CD4-positive, alpha-beta T cell (primary cell): Measurements from ENCODE around the gene OCIAD2. TPM values are rescaled to one million over a fixed set of nuclear protein-coding genes. Genes with fewer than 3 reads are reported as not detected.

Experiments used
- ATAC-seq: fragments of 200-7000 bp; cut with Tn5 transposase; one replicate; pipeline ENCODE4 v1.10.0; 2022; ENCODE audit warnings: mild to moderate bottlenecking; ENCODE audit not compliant: poor library complexity
- CTCF ChIA-PET: fragments of 350-600 bp; sonication (Branson Sonifier 250); formaldehyde crosslinking; loops from one replicate; lab custom pipeline; 2021; ENCODE audit warnings: antibody characterized with exemption, inconsistent platforms; lab: Charles Lee
- POLR2A ChIA-PET: fragments of 350-600 bp; sonication (Branson Sonifier 250); formaldehyde crosslinking; loops from one replicate; lab custom pipeline; 2021; ENCODE audit warnings: antibody characterized with exemption, inconsistent platforms; lab: Charles Lee
- DNase-seq, 14 experiments: peaks; one replicate each; pipeline ENCODE4 v3.0.0-alpha.2; 2013 to 2020; ENCODE audit warnings: mixed read lengths in 2 of 14
- H3K27ac ChIP-seq, 2 donors: one replicate each; pipeline versions ENCODE4 v1.5.1 to v1.7.0; 2013; ENCODE audit warnings: low read length in 2 of 2, low read depth in 1 of 2, mild to moderate bottlenecking in 1 of 2
- H3K27me3 ChIP-seq, 2 experiments: 1 replicate in 1 of 2; 2 replicates in 1 of 2; pipeline versions ENCODE4 v1.6.1 to v1.7.0; 2013; ENCODE audit warnings: low read length in 2 of 2, control low read depth in 1 of 2, mild to moderate bottlenecking in 1 of 2, moderate library complexity in 1 of 2; ENCODE audit not compliant: insufficient read depth in 2 of 2, control insufficient read depth in 1 of 2
- H3K36me3 ChIP-seq: one replicate; pipeline ENCODE4 v1.6.1; 2013; ENCODE audit warnings: low read length, control low read depth; ENCODE audit not compliant: insufficient read depth
- H3K4me1 ChIP-seq: one replicate; pipeline ENCODE4 v1.6.1; 2013; ENCODE audit warnings: low read length, control low read depth; ENCODE audit not compliant: insufficient read depth
- H3K4me3 ChIP-seq: one replicate; pipeline ENCODE4 v1.5.1; 2013; ENCODE audit warnings: mild to moderate bottlenecking, low read length, moderate library complexity
- H3K9me3 ChIP-seq, 2 experiments: 1 replicate in 1 of 2; 2 replicates in 1 of 2; pipeline versions ENCODE4 v1.6.1 to v1.7.0; 2013; ENCODE audit warnings: low read length in 2 of 2, mild to moderate bottlenecking in 2 of 2, control low read depth in 1 of 2, moderate library complexity in 1 of 2; ENCODE audit not compliant: control insufficient read depth in 1 of 2, insufficient read depth in 1 of 2
- H3K27ac Mint-ChIP-seq: one replicate; pipeline ENCODE4 v1.8.0; 2020; ENCODE audit warnings: mixed read lengths
- H3K27me3 Mint-ChIP-seq: one replicate; pipeline ENCODE4 v1.8.0; 2021; ENCODE audit warnings: mixed read lengths
- H3K36me3 Mint-ChIP-seq: one replicate; pipeline ENCODE4 v1.8.0; 2021; ENCODE audit warnings: low read depth, mixed read lengths
- H3K4me1 Mint-ChIP-seq: one replicate; pipeline ENCODE4 v1.8.0; 2021; ENCODE audit warnings: low read depth, mixed read lengths
- H3K4me3 Mint-ChIP-seq: one replicate; pipeline ENCODE4 v1.8.0; 2020; ENCODE audit warnings: mild to moderate bottlenecking, mixed read lengths
- H3K9me3 Mint-ChIP-seq: one replicate; pipeline ENCODE4 v1.8.0; 2020; ENCODE audit warnings: mixed read lengths
- intact Hi-C, 2 experiments: fragments of 100-400 bp; cut with DNase I in 1 of 2; cut with micrococcal nuclease in 1 of 2; formaldehyde crosslinking; loops; one replicate each; pipeline versions ENCODE4 v1.15.1 to v1.9.0; 2023 to 2025; cut with DNase I, micrococcal nuclease
- total RNA-seq, 174 experiments: library from RNA in 2 of 174; stranded (reverse) in 2 of 174; gene quantifications; one replicate each; pipeline ENCODE4 v1.2.3 and lab custom pipeline; 2021 to 2026
- TF ChIP-seq, protein P1 (sequence below): fragments of 200-600 bp; IDR thresholded peaks from one replicate; pipeline ENCODE4 v1.8.0; 2022; ENCODE audit warnings: antibody characterized with exemption, mild to moderate bottlenecking

Gene OCIAD2
- total RNA-seq, 2 experiments from 2014 or later = 77.0 to 91.1 TPM

DNA sequence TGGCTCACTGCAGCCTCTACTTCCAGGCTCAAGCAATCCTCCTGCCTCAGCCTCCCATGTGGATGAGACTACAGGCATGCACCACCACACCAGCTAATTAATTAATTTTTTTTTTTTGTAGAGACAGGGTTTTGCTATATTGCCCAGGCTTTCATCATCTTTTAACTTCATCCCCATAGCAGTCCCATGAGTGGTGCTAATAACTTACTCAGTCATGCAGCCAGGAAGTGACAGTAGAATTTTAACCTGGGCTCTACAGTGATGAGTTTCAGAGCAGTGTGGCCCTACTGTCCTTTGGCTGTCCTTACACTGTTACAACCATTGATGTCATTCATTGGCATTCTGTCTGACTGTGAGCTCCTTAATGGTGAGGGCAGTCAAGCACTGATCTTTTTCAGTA is 3.9 kb upstream of the OCIAD2 start:
- Mint-ChIP-seq H3K27ac (no peak overlapping the region), H3K27me3 (no peaks in the 10 kb centered on the region), H3K36me3 (peaks cover 10% of the 10 kb centered on the region), H3K4me1 (peaks cover 20% of the 10 kb centered on the region), H3K4me3 (no peak overlapping the region), H3K9me3 (no peaks in the 10 kb centered on the region)
- Histone ChIP-seq H3K9me3 (no peaks in the 10 kb centered on the region), H3K36me3 (no peaks in the 10 kb centered on the region), H3K4me1 (peaks cover 22% of the 10 kb centered on the region), H3K27ac (no peak overlapping the region), H3K27me3 (no peaks in the 10 kb centered on the region), H3K4me3 (no peak overlapping the region)
- DNase-seq (no peak), ATAC-seq (no peak)
- intact Hi-C loops = no loop called here
- POLR2A ChIA-PET = interaction anchor here (1.3 kb wide), 1 partner anchor 130 kb away, joined by 3 read pairs; no protein-coding TSS in a partner anchor
- TF ChIP-seq, protein P1, sequence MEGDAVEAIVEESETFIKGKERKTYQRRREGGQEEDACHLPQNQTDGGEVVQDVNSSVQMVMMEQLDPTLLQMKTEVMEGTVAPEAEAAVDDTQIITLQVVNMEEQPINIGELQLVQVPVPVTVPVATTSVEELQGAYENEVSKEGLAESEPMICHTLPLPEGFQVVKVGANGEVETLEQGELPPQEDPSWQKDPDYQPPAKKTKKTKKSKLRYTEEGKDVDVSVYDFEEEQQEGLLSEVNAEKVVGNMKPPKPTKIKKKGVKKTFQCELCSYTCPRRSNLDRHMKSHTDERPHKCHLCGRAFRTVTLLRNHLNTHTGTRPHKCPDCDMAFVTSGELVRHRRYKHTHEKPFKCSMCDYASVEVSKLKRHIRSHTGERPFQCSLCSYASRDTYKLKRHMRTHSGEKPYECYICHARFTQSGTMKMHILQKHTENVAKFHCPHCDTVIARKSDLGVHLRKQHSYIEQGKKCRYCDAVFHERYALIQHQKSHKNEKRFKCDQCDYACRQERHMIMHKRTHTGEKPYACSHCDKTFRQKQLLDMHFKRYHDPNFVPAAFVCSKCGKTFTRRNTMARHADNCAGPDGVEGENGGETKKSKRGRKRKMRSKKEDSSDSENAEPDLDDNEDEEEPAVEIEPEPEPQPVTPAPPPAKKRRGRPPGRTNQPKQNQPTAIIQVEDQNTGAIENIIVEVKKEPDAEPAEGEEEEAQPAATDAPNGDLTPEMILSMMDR = no peak
- CTCF ChIA-PET = no interaction called here

DNA sequence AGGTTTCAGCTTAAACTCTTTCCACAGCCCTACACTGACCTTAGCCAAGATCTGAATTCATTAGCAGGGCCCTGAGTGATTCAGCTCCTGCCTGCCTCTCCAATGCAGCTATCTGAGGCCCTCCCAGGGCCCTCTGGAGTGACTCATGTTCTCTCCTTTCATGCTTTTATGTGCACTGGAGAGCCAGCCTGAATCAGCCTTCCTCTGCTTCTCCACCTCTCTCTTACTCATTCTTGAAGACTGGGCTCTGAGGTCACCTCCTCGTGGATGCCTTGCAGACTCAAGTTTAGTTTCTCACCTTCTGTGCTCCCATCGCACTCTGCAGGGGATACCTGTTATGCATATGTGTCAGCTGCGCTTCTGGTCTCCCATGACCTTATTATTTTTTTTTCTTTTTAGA is 3.1 kb upstream of the OCIAD2 start:
- H3K4me1 ChIP-seq = peaks cover 30% of the 10 kb centered on the region
- Mint-ChIP-seq H3K36me3 (peaks cover 18% of the 10 kb centered on the region), H3K4me1 (peaks cover 28% of the 10 kb centered on the region), H3K27me3 (no peaks in the 10 kb centered on the region), H3K4me3 (no peak overlapping the region), H3K9me3 (no peaks in the 10 kb centered on the region), H3K27ac (no peak overlapping the region)
- H3K36me3 ChIP-seq = peaks cover 1% of the 10 kb centered on the region
- no peaks in the 10 kb centered on the region for H3K9me3 ChIP-seq
- ATAC-seq (no peak), DNase-seq (peak in 7 of 14 experiments; percentile 16 to 60 (median 34))
- no peak overlapping the region for H3K4me3 ChIP-seq
- TF ChIP-seq, protein P1 = no peak
- POLR2A ChIA-PET = interaction anchor here (1.3 kb wide), 1 partner anchor 129 kb away, joined by 3 read pairs; no protein-coding TSS in a partner anchor
- no peak overlapping the region for H3K27ac ChIP-seq
- H3K27me3 ChIP-seq = no peaks in the 10 kb centered on the region
- intact Hi-C loops = loop anchor here (2.0 to 10.0 kb wide), 6 partner anchors 38 to 775 kb away; partner anchors contain the start of genes SLAIN2 (in 1 of the 2) and TXK (in 1 of the 2)
- CTCF ChIA-PET = no interaction called here

DNA sequence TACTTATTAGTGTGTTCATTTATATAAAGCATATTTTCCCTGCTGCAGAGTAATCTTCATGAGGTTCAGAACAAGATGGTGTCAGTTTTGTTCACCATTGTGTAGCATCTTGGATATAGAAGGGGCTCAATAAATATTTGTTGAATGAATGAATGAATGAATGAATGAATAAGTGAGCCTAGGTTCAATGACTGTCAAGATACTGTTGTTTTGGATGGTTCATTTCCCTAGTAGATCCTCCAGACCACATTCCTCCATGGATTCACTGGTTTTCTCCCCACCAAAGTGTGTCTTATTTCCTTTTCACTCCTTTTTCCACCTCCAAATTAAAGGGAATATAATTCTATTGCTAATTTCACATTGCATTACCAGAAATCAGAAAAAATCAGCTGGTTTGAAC is 2.1 kb upstream of the OCIAD2 start:
- peaks cover 24% of the 10 kb centered on the region for H3K36me3 Mint-ChIP-seq
- peak overlapping the region; percentile 73 for H3K4me3 Mint-ChIP-seq
- no peaks in the 10 kb centered on the region for H3K9me3 Mint-ChIP-seq
- DNase-seq (no peak), ATAC-seq (no peak)
- Histone ChIP-seq H3K27me3 (no peaks in the 10 kb centered on the region), H3K9me3 (no peaks in the 10 kb centered on the region), H3K36me3 (peaks cover 11% of the 10 kb centered on the region), H3K4me1 (peaks cover 36% of the 10 kb centered on the region), H3K27ac (no peak overlapping the region), H3K4me3 (no peak overlapping the region)
- H3K4me1 Mint-ChIP-seq = peaks cover 34% of the 10 kb centered on the region
- intact Hi-C loops = loop anchor here (2.0 to 10.0 kb wide), 6 partner anchors 39 to 774 kb away; partner anchors contain the start of genes SLAIN2 (in 1 of the 2) and TXK (in 1 of the 2)
- ChIA-PET POLR2A (no interaction called here), CTCF (no interaction called here)
- TF ChIP-seq, protein P1 = no peak
- peak overlapping the region; percentile 92 for H3K27ac Mint-ChIP-seq
- no peaks in the 10 kb centered on the region for H3K27me3 Mint-ChIP-seq
